MM.1S (cell line): ENCODE data around the gene GIPC2.
"Not testable (repeated sequence)": the region's sequence is repeated elsewhere in the genome, so short reads cannot be mapped to it uniquely, and the experiment has no call there.

Source experiments
- DNase-seq: peaks from one replicate; pipeline ENCODE4 v3.0.0-alpha.2; 2015
- H2AFZ ChIP-seq: fragments of 300-600 bp; sonication (generic); 2 replicates; pipeline ENCODE4 v1.6.0; 2016; ENCODE audit warnings: antibody characterized with exemption, low read length
- H3F3A ChIP-seq: fragments of 300-600 bp; sonication (generic); 2 replicates; pipeline ENCODE4 v1.6.1; 2016; ENCODE audit warnings: mild to moderate bottlenecking, antibody characterized with exemption, low read length, moderate library complexity, mixed read lengths; ENCODE audit not compliant: insufficient read depth
- H3K27ac ChIP-seq: fragments of 300-600 bp; sonication (generic); 2 replicates; pipeline ENCODE4 v1.5.1; 2016; ENCODE audit warnings: mild to moderate bottlenecking, low read length
- H3K27me3 ChIP-seq: fragments of 300-600 bp; sonication (generic); replicated peaks from 2 replicates; pipeline ENCODE4 v1.6.0; 2016; ENCODE audit warnings: low read length; ENCODE audit not compliant: insufficient read depth
- H3K36me3 ChIP-seq: fragments of 300-600 bp; sonication (generic); replicated peaks from 2 replicates; pipeline ENCODE4 v1.6.1; 2016; ENCODE audit warnings: mild to moderate bottlenecking, low read length, mixed read lengths; ENCODE audit not compliant: insufficient read depth
- H3K4me1 ChIP-seq: fragments of 300-600 bp; sonication (generic); 2 replicates; pipeline ENCODE4 v1.6.1; 2016; ENCODE audit warnings: low read length, mixed read lengths
- H3K4me2 ChIP-seq: fragments of 300-600 bp; sonication (generic); 2 replicates; pipeline ENCODE4 v1.6.0; 2016; ENCODE audit warnings: low read depth, low read length
- H3K4me3 ChIP-seq: fragments of 300-600 bp; sonication (generic); 2 replicates; pipeline ENCODE4 v1.5.1; 2016; ENCODE audit warnings: low read length, mixed read lengths
- H3K79me2 ChIP-seq: fragments of 300-600 bp; sonication (generic); 2 replicates; pipeline ENCODE4 v1.6.1; 2016; ENCODE audit warnings: mixed run types, low read length, mixed read lengths
- H3K9ac ChIP-seq: fragments of 300-600 bp; sonication (generic); 2 replicates; pipeline ENCODE4 v1.6.1; 2016; ENCODE audit warnings: low read length, mixed read lengths
- H3K9me2 ChIP-seq: fragments of 300-600 bp; sonication (generic); replicated peaks from 2 replicates; pipeline ENCODE4 v1.6.1; 2016; ENCODE audit warnings: mild to moderate bottlenecking, low read length, mixed read lengths; ENCODE audit not compliant: insufficient read depth
- H3K9me3 ChIP-seq: fragments of 300-600 bp; sonication (generic); replicated peaks from 2 replicates; pipeline ENCODE4 v1.6.1; 2016; ENCODE audit warnings: mild to moderate bottlenecking, low read length, mixed read lengths; ENCODE audit not compliant: insufficient read depth
- H4K20me1 ChIP-seq: fragments of 300-600 bp; sonication (generic); 2 replicates; pipeline ENCODE4 v1.6.1; 2016; ENCODE audit warnings: mild to moderate bottlenecking, low read length, moderate library complexity, mixed read lengths; ENCODE audit not compliant: insufficient read depth
- CTCF ChIP-seq: fragments of 300-600 bp; sonication (generic); IDR thresholded peaks from 2 replicates; pipeline ENCODE4 v1.5.1; 2016; ENCODE audit warnings: antibody characterized with exemption, low read length, mixed read lengths
- EZH2 ChIP-seq: fragments of 300-600 bp; sonication (generic); optimal IDR thresholded peaks from 2 replicates; pipeline ENCODE3; 2017; ENCODE audit warnings: low read depth, mild to moderate bottlenecking, antibody characterized with exemption, low read length, mixed read lengths
- EZH2phosphoT487 ChIP-seq: fragments of 300-600 bp; sonication (generic); IDR thresholded peaks from 2 replicates; pipeline ENCODE4 v1.6.1; 2018; ENCODE audit warnings: antibody characterized with exemption, low read length

The GIPC2 gene

GRCh38 chr1:78061825-78062523 is 16.2 kb downstream of the GIPC2 start:
- no peaks in the 10 kb centered on the region for H3F3A ChIP-seq
- no peak overlapping the region for H3K9ac ChIP-seq
- H3K27ac ChIP-seq, result no peak overlapping the region
- H3K9me3 ChIP-seq, result no peaks in the 10 kb centered on the region
- no peaks in the 10 kb centered on the region for H3K27me3 ChIP-seq
- DNase-seq, result no peak
- H4K20me1 ChIP-seq, result no peaks in the 10 kb centered on the region
- H3K4me3 ChIP-seq, result no peak overlapping the region
- TF ChIP-seq CTCF (no peak), EZH2 (no peak)
- no peaks in the 10 kb centered on the region for H3K79me2 ChIP-seq
- H3K9me2 ChIP-seq, result no peaks in the 10 kb centered on the region
- H2AFZ ChIP-seq, result no peak overlapping the region
- no peaks in the 10 kb centered on the region for H3K36me3 ChIP-seq
- no peak overlapping the region for H3K4me2 ChIP-seq
- H3K4me1 ChIP-seq, result no peaks in the 10 kb centered on the region

- not testable (repeated sequence) for H3K27ac ChIP-seq, H3K27me3 ChIP-seq, H3K9me2 ChIP-seq, H3K4me3 ChIP-seq, H3K9me3 ChIP-seq, H3K79me2 ChIP-seq, H4K20me1 ChIP-seq, H3F3A ChIP-seq, H3K9ac ChIP-seq, DNase-seq, H2AFZ ChIP-seq, H3K36me3 ChIP-seq, H3K4me2 ChIP-seq, H3K4me1 ChIP-seq
Observed at GRCh38 chr1:78064886-78065285, 19.1 kb downstream of the GIPC2 start.

- Histone ChIP-seq H3K27ac (no peak overlapping the region), H3F3A (no peaks in the 10 kb centered on the region), H2AFZ (no peak overlapping the region), H3K36me3 (no peaks in the 10 kb centered on the region), H3K4me1 (no peaks in the 10 kb centered on the region), H3K9me3 (no peaks in the 10 kb centered on the region), H3K9me2 (no peaks in the 10 kb centered on the region), H3K4me2 (no peak overlapping the region), H3K9ac (no peak overlapping the region), H3K79me2 (no peaks in the 10 kb centered on the region), H3K4me3 (no peak overlapping the region), H3K27me3 (no peaks in the 10 kb centered on the region), H4K20me1 (no peaks in the 10 kb centered on the region)
- TF ChIP-seq CTCF (no peak), EZH2 (no peak), EZH2phosphoT487 (no peak)
- no peak for DNase-seq
Observed at GRCh38 chr1:78068681-78069283, 23.0 kb downstream of the GIPC2 start.

GRCh38 chr1:78069784-78070183 is 24.0 kb downstream of the GIPC2 start:
- DNase-seq, result no peak
- Histone ChIP-seq H3K9me3 (no peaks in the 10 kb centered on the region), H3K27me3 (no peaks in the 10 kb centered on the region), H3K9ac (no peak overlapping the region), H3K4me1 (no peaks in the 10 kb centered on the region), H3F3A (no peaks in the 10 kb centered on the region), H3K36me3 (no peaks in the 10 kb centered on the region), H3K9me2 (no peaks in the 10 kb centered on the region), H3K27ac (no peak overlapping the region), H3K4me2 (no peak overlapping the region), H3K79me2 (no peaks in the 10 kb centered on the region), H4K20me1 (no peaks in the 10 kb centered on the region), H2AFZ (no peak overlapping the region), H3K4me3 (no peak overlapping the region)
- TF ChIP-seq EZH2phosphoT487 (no peak), CTCF (no peak), EZH2 (no peak)
